Measurements from ENCODE around the gene PDILT. TPM values are rescaled to one million over a fixed set of nuclear protein-coding genes. Genes with fewer than 3 reads are reported as not detected.

PDILT gene
- polyA plus RNA-seq, 3 donors = 1.3 to 9.2 TPM; not detected in 1

DNA sequence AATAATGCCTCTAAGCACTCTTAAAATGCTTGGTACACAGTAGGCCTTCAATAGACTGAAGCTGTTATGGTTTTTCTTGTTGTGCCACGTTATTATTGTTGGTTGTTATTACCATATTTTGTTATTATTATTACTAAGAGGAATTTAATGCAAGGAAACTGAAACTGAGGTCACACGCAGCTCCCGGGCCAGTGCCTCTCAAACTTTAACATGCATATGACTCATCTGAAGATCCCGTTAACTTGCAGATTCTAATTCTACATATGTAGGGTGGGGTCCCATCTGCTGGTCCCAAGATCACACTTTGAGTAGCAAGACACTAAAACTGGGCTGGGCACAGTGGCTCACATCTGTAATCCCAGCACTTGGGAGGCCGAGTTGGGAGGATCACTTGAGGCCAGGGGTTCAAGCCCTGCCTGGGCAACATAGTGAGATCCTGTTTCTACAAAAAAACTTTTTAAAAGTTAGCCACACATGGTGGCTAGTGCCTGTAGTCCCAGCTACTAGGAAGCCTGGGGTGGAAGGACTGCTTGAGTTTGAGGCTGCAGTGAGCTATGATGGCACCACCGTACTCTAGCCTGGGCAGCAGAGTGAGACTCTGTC is 5.7 kb upstream of the PDILT start:
- H3K27ac ChIP-seq (ENCODE audit: low read depth, low read length) = no peak overlapping the region
- 71 to 85% (median 79%) methylated on average over 6 of the region's 6 CpGs for WGBS, 3 donors

GRCh38 chr16:20409398-20410120 is 5.0 kb upstream of the PDILT start, which contains the start of gene ACSM5:
TSS of gene ACSM5 (plus strand) at chr16:20409534. CDS start at chr16:20411485, 1,951 bp downstream.
- no peak within 1 kb of the TSS for H3K27ac ChIP-seq (ENCODE audit: low read depth, low read length)
- WGBS, 3 donors = 76 to 79% (median 79%) methylated on average over 6 of the region's 6 CpGs

DNA sequence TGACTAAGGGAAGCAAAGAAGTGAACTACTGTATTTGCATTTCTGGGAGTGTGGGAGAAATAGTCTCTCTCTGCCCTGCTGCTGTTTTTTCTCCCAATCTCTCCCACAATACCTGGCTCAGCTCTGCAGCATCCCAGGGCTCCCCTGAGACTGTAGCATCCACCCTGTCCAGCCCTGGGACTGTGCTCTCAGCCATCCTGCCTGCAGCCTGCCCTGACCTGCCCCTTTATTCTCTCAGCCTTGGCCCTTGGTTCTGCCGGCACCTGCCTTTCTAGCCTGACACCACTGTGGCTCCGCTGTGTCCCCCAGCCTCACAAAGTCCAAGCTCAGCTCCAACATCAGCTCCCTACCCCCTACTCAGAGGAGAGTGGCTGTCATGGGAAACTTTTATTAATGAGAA is 1.9 kb downstream of the PDILT start:
- WGBS, 3 donors = 93 to 100% (median 97%) methylated on average over 2 of the region's 2 CpGs
- no peak overlapping the region for H3K27ac ChIP-seq (ENCODE audit: low read depth, low read length)

DNA sequence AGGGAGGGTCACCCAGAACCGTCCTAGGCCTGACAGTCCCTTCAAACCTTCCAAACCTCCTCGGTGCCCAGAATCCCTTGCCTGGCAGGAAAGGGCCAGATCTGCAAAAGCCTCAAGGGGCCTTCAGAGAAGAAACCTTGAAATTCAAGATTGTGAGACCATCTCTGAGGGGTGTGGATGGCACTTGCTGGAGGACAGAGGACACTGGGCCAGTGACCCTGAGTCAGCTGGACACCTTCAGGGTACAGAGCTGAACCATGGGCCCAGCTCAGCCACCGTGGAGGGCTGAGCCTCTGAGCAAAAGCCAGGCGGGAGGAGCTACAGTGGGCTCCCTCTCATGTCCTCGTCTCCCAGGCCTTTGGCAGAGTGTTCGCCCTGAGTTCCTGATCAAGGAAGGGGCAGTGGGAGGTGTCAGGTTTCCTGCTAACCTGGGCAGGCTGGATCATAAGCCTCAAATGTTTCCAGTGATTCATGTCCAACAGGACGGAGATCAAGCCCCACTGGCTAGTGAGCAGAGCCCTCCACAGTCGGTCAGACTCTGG is 3.0 kb downstream of the PDILT start:
- no peak overlapping the region for H3K27ac ChIP-seq (ENCODE audit: low read depth, low read length)
- 65 to 72% (median 67%) methylated on average over 8 of the region's 8 CpGs for WGBS, 3 donors

GRCh38 chr16:20401066-20401465 is 3.5 kb downstream of the PDILT start:
- no peak overlapping the region for H3K27ac ChIP-seq (ENCODE audit: low read depth, low read length)
- WGBS, 3 donors = 24 to 57% (median 54%) methylated on average over 2 of the region's 2 CpGs

DNA sequence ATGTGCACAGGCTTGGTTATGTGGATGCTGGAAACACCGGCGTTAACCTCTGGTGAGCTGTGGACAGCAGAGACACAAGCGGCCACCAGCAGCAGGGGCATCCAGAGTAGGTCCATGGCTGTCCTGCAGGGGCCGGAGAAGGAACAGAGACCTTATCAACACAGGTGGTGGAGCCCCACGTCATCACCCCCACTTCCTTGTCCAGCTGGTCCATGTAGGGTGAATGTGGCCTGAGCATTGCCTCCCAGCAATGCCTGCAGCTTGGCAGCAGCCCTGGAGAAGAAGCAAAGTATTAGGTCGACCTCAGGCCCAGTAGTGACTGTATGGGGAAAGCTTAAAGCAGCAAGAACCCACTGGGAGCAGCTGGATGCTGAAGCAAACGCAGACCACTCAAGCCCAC is 5.4 kb downstream of the PDILT start:
- H3K27ac ChIP-seq (ENCODE audit: low read depth, low read length) = no peak overlapping the region
- WGBS, 3 donors = 72 to 74% (median 73%) methylated on average over 7 of the region's 7 CpGs

DNA sequence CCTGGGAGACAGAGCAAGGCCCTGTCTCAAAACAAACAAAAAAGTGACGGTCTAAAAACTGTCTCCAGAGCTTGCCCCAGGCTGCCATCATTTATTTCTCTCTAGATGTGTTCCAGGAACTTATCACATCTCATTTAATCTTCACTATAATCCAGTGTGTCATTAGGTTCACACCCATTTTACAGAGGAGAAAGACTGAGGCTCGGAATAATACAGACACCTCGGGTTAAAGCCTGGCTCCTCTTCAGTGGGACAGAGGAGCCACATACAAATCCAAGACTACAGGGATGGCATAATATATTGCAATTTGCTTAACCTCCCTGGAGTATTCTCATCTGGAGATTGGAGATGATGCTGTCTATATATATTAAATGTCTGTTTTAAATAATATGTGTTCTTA is 5.9 kb downstream of the PDILT start:
- H3K27ac ChIP-seq (ENCODE audit: low read depth, low read length) = no peak overlapping the region
- WGBS, 3 donors = 82 to 86% (median 85%) methylated on average over 3 of the region's 3 CpGs

DNA sequence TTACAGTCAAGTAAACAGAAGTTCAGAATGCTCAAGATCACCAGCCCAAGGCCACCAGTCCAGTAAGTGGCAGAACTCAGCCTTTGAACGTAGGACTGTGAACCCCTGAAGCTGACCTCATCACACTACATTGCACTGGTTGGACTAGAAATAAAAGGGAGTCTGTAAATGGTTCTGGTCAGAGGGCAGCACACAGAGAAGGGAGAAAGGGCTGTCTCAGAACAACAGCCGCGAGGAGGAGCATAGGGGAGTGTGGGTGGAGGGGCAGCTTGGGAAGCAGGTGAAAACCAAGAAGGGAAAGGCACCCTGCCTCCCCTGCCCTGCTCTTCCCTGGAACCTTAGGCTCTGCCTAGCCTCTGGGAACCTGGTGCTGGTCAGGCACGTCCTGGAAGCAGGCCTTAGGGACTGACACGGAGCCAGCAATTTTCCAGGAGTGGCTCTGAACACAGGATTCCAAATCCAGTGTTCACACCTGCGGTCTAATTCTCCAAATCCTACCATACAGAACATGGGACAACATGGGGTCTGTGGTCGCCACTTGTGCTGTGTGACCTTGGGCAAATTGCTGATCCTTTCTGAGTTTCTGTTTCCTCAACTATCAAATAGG is 7.0 kb downstream of the PDILT start:
- H3K27ac ChIP-seq (ENCODE audit: low read depth, low read length) = no peak overlapping the region

GRCh38 chr16:20396846-20397467 is 7.6 kb downstream of the PDILT start:
- H3K27ac ChIP-seq (ENCODE audit: low read depth, low read length) = no peak overlapping the region
- WGBS, 3 donors = 95 to 97% (median 96%) methylated on average over 7 of the region's 7 CpGs

More for the DNA sequence above, 7.0 kb downstream of the PDILT start:
- 75 to 83% (median 76%) methylated on average over 7 of the region's 7 CpGs for WGBS, 3 donors

DNA sequence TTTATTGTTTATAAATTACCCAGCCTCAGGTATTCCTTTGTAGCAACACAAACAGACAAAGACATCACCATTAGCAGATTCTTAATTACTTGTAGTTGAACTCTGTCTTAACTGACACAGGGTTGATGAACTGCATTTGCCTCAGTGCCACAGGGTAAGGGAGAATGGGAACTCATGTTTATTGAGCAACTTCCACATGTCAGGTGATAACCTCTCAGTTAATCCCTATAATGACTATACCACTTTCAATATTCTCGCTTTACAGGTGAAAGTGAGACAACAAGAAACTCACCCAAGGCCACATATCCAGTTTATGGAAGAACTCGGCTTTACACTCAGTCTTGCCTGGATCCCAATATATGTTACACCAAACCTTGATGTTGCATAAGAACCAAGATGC is 8.6 kb downstream of the PDILT start:
- no peak overlapping the region for H3K27ac ChIP-seq (ENCODE audit: low read depth, low read length)
- WGBS, 3 donors = 90 to 95% (median 95%) methylated on average over 2 of the region's 2 CpGs

DNA sequence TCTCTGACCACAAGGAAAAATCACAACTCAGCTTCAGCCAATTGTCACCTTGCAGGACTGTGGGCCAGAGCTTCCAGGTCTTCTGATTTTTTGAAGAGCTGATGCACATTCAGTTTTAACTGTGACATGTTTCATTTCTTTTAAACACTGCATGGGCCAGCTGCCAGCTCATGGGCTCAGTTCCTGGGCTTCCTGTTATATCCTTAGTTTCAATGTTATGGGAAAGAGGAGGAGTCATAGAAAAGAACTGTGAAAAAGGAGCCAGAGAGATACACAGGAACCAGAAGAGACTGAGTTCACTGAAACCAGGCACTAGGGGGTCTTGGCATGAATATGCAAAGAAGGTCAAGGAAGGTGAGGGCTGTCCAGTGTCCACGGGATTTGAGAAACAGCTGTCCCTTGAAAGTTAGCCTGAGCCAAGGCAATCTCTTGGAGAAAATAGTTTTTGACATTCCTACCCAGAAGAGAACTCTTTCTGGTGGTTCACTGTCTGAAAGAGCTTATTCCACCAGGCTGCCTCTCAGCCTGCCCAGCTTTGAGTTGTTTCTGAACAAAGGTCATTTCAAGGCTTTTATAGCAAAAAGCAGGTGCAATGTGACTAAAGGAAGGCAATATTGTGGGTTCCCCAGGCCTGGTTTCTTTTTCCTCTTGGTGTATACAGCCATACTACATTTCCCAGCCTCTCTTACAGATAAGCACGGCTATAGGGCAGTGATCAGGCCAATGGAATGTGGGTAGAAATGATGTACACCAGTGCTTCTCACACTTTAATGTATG is 10.5 kb downstream of the PDILT start:
- no peak overlapping the region for H3K27ac ChIP-seq (ENCODE audit: low read depth, low read length)
- WGBS, 3 donors = 43 to 59% (median 53%) methylated on average over 2 of the region's 2 CpGs

DNA sequence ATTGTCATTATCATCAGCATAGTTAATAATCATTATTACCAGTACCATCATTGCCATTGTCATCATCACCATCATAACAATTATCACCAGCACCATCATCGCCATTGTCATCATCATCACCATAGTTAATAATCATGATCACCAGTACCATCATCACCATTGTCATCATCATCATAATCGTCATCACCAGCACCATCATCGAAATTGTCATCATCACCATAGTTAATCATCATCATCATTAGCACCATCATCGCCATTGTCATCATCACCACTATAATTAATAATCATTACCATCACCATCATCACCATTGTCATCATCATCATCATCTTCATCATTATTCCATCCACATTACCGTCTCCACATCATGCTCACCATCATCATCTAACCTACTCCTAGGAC is 13.5 kb downstream of the PDILT start:
- 90 to 96% (median 92%) methylated on average over 5 of the region's 5 CpGs for WGBS, 3 donors
- H3K27ac ChIP-seq (ENCODE audit: low read depth, low read length) = no peak overlapping the region

- WGBS, 3 donors = 48 to 81% (median 73%) methylated on average over 1 of the region's 1 CpG
- no peak overlapping the region for H3K27ac ChIP-seq (ENCODE audit: low read depth, low read length)
Measured at GRCh38 chr16:20388854-20389253, 15.7 kb downstream of the PDILT start.

DNA sequence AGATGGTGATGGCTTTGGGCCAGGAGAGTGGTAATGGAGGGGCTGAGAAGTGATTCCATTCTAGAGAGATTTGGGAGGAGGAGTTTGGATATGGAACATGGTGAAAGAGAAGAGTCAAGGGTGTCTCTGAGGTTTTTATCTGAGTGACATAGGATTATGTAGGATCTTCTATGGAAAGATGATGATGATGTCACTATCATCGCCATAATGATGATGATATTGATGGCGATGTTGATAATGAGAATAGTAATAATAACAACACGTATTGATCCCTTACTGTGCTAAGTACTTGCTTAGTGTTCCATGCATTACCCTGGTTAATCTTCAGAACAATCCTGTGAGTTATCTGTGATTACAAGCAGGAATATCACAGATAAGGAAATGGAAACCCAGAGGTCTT is 16.6 kb downstream of the PDILT start:
- no peak overlapping the region for H3K27ac ChIP-seq (ENCODE audit: low read depth, low read length)
- WGBS, 3 donors = 90 to 94% (median 92%) methylated on average over 3 of the region's 3 CpGs

- H3K27ac ChIP-seq (ENCODE audit: low read depth, low read length) = no peak overlapping the region
- 14 to 29% (median 22%) methylated on average over 30 of the region's 30 CpGs for WGBS, 3 donors
Measured at GRCh38 chr16:20385844-20386832, 18.4 kb downstream of the PDILT start.

DNA sequence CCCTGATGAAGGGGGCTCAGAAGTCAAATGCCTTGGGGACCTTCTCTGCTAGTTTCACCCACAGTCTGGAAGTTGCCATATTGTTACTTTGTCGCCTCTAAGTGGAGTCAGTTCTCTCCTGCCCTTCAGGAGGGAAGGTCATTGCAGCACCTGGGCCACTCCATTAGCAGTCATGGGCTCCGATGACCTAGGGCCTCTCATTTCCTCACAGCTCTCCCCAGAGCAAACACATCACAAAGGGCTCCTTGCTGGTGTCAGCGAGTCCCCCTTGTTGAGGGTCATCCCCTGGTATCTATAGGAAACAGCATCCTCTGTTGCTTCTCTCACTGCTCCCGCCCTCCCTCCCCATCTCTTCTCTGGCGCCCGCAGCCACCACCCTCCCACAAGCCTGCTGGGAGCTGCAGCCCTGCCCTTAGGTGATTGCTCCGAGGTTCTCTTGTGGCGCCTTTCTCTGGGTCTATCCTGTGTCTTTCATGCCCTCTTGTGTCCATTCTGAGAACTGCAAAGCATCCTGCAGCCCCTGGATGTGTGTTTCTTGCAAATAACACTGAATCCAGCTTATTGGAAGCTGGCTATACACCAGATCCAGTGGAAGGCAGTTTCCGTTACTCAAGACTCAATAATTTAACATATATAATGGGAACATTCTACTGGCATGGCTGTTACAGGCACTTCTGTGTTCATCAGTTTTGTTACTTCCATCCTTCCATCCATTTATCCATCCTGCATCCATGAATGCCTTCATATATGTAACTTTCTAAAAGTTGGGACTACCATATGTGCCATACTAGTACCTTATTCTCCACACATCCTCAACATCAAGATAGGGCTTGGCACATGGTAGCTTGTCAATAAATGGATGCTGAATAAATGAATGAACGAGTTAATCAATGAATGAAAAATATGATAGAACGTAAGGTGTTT is 21.2 kb downstream of the PDILT start:
- H3K27ac ChIP-seq (ENCODE audit: low read depth, low read length) = no peak overlapping the region
- WGBS, 3 donors = 28 to 33% (median 29%) methylated on average over 11 of the region's 11 CpGs
